HepG2 (cell line): ENCODE data around the gene UBAC2.

Experiments used
- CHD2 ChIP-seq: IDR thresholded peaks from 2 replicates; pipeline ENCODE4 v1.6.1; 2011; ENCODE audit warnings: low read depth, low read length, improper control_type of control experiment
- MED13 ChIP-seq: sonication (generic); formaldehyde crosslinking; IDR thresholded peaks from 2 replicates; pipeline ENCODE4 v1.5.0; 2020; ENCODE audit warnings: missing genetic modification reagents
- MXI1 ChIP-seq: IDR thresholded peaks from 3 replicates; pipeline ENCODE4 v1.6.1; 2012; ENCODE audit warnings: low read depth, low read length, inconsistent platforms, borderline replicate concordance
- NCOR1 ChIP-seq: fragments of 200-600 bp; sonication (generic); IDR thresholded peaks from 2 replicates; pipeline ENCODE4 v1.7.0; 2017; ENCODE audit warnings: antibody characterized with exemption, low read length, borderline replicate concordance
- NR2C2 ChIP-seq: sonication (generic); formaldehyde crosslinking; IDR thresholded peaks from 2 replicates; pipeline ENCODE4 v1.4.0; 2020; ENCODE audit warnings: missing genetic modification reagents, mild to moderate bottlenecking, moderate library complexity, borderline replicate concordance
- POLR2A ChIP-seq, 2 experiments: IDR thresholded peaks; 2 replicates each; pipeline ENCODE4 v1.6.1; 2011; ENCODE audit warnings: low read depth in 2 of 2, low read length in 2 of 2, mild to moderate bottlenecking in 1 of 2, moderate library complexity in 1 of 2; ENCODE audit not compliant: insufficient read depth in 1 of 2

- TF ChIP-seq MED13 (no peak), CHD2 (no peak), MXI1 (no peak), POLR2A (IDR thresholded peaks at IDR 0.05; ENCODE audit: insufficient read depth in 1 of 2, low read depth in 2 of 2, low read length in 2 of 2) (no peak), NCOR1 (no peak), NR2C2 (CRISPR knock-in tag) (no peak)
Observed at GRCh38 chr13:99398071-99398470, 197.4 kb downstream of the UBAC2 start.
